Medulla oblongata (tissue), 1 donor: ENCODE measurements around the gene DTNBP1.

Source experiments
- DNase-seq: peaks from one replicate; pipeline ENCODE4 v3.0.0-alpha.2; 2015; ENCODE audit errors: extremely low spot score

DTNBP1 gene

DNA sequence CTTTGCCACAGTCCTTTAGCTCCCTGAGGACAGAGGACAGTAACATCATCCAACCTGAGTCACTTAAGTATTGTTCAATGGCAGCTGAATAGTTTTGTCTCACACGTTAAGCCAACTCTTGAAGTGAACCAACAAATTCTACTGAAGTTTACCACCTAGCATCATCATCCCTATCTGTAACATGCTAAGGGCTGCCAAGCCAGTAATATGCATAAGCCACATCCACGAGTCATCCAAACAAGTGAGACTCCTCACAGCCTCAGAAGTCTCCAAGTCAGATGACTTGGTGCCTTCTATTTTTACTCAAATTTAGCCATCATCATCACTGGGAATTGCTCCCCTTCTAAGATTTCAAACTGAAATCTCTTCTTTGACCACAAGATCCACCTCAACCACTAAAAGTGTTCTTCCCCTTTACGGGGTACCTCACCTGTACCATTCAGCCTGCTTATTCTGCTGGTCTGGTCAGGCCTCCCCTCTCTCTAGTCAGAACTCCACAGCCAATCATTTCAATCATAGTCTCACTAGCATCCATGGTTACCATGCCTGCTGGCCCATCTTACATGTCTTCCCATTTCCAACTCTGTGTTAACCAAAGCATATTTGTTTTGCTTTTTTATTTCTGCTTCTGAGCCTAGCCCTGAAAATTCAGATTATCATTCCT, 73.7 kb downstream of the DTNBP1 start:
- DNase-seq = no peak

DNA sequence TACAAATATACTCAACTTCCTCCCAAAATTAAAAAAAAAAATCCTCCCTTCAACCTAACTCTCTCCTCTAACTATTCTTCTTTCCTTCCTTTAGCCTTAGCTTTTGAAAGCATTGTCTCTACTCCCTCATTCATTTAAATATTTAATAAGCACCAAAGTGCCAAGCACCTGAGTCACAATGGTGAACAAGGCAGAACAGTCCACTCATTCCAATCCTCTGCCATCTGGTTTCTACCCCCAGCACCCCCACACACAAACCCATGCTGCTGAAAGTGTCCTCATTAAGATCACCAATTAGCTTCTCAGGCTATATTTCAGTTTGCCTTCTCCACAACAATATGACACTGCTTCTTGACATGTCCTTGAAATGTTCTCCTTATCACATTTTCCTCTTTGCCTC, 76.3 kb downstream of the DTNBP1 start:
- no peak for DNase-seq

DNA sequence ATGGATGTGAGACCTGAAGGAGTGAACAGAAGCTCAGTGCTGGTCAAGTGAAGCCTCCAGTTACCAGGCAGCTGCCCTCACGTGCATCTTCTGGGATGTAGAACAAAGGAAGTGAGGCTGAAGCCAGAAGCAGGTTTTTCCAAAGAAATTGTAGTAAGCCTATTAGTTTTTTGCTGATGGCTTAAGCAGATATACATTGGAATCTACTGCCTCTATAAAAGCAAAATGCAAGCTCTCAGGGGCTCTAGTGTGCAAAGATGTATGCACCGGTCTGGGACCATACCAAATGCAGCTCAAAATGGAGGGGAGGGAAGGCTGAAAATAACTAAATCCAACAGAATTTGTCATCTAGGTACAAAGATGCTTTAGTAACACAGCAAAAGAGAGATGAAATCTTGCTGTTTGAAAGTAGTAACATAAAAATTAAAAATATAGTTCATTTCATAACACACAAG, 77.0 kb downstream of the DTNBP1 start:
- DNase-seq = no peak

DNA sequence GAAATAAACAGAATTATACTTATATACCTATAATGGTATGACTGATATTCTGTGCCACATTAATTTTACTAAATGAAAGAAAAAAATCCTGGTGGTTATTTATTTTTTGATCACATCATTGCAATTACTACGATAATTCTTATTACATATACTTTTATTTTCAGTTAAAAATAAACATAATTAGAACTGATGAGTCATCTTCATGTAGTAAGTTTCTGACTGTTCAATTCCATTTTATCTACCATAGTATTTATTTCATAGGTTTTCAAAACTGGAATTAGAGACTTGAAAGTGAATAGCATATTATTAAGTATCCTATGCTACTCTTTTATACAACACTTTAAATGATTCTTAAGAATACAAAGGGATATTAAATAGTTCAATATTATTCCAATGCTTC, 80.3 kb downstream of the DTNBP1 start:
- DNase-seq = no peak

DNA sequence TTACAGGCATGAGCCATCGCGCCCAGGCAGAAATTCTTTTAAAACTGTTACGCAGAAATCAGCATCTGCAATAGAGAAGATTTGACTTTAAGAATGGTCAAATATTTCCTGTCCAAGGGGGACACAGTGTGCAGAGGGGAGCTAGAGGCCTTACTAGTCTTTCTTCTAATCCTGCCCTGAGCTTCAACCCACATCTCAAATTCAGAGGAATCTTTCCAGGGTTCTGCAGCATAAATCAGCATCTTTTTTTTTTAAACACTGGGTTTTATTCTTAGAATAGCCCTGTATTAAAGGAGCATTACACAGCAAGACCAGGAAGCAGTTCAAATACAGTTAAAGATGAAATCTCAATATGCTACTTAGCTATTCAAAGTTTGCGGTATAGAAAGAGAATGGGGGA, 81.1 kb downstream of the DTNBP1 start:
- no peak for DNase-seq

DNA sequence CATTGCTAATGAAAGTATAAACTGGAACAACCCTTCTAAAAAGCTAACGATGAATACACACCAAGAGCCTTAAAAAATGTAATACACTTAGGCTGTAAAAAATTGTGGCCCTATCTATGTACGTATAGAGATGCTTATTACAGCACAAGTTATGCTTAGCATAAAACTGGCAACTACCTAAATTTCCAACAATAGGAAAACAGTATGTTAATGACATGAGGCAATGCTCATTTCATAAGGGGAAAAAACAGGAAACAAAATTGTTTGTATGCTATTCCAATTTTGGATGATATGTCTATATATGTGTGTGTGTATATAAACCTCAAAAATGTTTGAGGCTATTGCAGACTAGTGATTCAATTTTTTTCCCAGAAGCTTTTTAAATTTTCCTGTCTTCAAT, 82.5 kb downstream of the DTNBP1 start:
- no peak for DNase-seq

DNA sequence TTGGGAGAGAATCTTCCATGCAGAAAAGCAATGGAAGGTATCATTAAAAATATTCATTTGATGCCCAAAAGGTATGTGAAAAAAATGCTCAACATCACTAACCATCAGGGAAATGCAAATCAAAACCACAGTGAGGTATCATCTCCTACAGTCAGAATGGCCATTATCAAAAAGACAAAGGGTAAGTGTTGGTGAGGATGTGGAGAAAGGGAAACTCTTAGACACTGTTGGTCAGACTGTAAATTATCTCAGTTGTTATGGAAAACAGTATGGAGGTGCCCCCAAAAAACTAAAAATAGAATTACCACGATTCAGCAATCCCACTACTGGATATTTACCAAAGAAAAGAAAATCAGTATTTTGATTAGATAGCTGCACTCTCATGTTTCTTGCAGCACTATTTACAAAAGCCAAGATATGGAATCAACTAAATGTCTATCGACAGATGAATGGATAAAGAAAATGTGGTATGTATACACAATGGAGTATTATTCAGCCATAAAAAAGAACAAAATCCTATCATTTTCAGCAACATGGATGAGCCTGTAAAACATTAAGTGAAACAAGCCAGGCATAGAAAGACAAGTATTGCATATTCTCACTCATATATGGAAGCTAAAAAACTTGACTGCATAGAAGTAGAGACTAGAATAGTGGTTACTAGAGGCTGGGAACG, 84.0 kb downstream of the DTNBP1 start:
- DNase-seq = no peak

DNA sequence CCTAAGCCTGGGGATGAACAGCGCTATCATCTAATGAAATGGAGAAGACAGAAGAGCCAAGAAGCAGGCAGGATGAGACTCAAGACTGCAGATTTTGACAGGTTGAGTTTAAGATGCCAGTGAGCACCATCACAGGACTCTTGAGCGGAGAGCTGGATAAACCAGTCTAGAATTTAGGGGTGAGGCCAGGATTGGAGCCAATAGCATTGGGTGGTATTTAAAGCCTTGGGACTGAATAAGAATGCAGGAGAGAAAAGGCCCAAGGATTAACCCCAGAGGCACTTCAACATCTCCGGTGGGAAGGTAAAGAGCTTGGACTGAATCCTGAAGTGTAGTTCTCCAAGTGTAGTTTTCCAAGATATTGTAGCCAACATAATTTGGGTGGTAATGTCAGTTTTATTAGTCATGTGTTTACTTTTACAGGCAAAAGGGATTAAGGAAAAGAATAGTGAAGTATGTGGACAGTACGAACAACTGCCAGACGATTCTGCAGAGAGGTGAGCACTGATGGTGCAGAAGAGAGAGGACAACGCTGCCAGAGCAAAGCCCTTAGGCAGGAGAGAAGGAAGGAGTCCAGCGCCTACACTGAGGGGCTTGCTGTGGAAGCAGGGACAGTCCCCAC, 85.2 kb downstream of the DTNBP1 start:
- no peak for DNase-seq

DNA sequence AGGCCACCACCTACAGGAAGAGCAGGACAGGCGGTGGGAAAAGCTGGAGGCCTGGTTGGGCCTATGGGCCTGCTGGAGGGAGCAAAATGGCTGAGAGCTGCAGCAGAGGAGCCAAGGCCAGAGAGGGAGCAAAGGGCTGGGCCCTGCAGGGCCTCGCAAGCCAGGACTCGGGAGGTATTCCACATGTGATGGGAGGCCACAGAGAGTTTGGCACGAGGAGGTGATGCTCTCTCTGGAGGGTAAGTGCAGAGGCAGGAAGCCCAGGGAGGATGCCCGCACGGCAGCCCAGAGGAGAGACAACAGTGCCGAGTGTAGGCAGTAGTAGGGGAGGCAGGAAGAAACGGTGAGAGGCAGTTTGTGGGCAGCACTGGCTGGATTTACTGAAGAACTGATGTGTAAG, 85.7 kb downstream of the DTNBP1 start:
- no peak for DNase-seq

DNA sequence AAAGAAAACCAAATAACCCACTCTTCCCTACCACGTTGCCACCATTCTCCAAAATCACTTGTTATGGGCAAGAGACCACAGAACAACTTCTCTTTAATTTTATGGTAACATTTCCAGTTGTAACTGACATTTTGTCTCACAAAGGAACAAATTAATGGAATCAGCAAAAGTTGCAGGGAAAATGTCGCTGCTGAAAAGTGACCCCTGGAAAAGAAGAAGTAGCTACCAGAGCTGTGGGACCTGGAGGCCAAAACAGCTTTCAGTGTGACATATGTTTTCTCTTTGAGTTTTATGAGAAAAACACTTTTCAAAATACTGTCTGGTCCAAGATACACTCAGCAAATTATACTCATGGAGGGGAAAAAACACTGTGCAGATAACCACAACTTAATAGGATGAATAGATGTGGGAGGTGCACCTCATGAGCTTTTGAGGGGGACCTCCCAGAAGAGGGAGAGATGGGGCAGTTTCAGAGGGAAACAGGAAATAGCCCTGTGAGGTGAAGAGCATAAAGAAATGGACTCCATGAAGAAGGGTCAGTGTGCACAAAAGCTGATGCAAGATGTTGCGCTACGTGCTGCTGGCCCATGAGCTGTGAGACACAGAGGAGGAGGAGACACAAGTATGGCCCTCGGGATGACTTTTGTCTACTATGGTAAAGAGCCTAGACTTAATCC, 87.3 kb downstream of the DTNBP1 start:
- DNase-seq = no peak

DNA sequence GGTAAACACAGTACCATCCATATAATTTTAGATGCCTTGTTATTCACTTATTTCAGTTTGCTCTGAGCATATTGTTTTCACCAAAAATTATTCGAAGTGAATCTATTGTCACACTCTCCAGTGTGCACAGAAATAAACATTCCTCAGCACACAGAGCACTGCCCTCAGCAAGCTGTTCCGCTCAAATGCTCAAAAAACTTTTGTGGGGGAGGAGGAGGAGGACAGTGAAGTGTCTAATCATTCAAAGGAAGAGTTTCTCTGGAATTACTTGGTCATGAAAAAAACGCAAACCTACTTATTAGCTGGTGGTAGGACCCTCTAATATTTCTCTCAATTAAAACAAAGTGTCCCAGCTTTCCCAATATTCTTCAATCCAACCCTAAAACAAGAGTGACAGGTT, 88.3 kb downstream of the DTNBP1 start:
- DNase-seq = no peak

DNA sequence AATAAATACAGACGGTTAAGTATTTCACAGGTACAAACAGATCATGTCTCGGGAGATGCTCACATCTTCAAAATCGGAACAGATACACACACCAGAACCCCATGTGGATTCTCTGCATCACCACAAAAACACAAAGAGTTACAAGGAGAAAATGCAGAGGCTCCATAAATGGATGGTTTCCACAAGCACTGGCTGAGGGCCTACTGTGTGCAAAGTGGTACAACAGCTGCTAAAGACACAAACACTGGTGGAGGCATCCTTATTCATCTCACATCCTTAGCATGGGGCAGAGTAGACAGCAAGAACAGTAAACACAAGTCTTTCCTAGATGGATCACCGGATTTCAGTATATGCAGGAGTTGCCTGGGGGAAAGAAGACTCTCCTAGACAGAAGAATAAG, 88.8 kb downstream of the DTNBP1 start:
- DNase-seq = no peak

DNA sequence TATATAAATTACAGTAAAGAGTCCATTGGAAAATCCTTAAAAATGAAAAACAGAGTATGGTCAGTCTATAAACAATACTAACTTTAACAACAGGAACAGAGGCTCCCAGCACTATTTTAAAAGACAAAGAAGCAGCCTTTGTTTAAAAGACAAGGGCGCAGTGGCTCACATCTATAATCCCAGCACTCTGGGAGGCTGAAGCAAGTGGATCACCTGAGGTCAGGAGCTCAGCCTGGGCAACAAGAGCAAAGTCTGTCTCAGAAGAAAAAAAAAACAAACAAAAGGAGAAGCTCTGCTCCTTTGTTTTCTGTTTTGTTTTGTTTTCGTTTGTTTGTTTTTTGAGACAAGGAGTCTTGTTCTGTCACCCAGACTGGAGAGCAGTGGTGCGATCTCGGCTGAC, 89.4 kb downstream of the DTNBP1 start:
- DNase-seq = no peak

DNA sequence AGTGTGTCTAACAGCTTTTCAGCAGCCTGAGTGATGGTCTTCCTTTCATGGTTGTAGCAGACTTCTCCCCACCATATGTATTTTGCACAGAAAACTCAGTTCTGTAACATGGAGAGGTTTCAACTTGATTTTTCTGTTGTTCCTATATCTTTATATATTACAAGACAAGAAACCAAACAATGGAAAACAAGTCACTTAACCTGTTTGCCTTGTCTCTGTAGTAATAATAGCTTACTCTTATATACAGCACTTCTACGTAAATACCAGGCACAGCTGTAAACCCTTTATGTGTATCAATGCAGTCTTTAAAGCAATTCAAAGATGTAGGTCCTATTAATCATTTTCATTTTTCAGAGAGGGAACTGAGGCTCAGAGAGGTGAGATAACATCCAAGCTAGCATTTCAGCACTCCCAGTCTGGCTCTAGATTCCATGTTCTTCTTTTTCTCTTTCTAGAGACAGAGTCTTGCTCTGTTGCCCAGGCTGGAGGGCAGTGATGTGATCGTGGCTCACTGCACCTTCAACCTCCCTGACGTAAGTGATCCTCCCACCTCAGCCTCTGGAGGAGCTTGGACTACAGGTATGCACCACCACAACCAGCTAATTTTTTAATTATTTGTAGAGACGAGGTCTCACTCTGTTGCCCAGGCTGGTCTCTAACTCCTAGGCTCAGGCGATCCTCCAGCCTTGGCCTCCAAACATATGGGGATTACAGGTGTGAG, 90.4 kb downstream of the DTNBP1 start:
- DNase-seq = no peak

DNA sequence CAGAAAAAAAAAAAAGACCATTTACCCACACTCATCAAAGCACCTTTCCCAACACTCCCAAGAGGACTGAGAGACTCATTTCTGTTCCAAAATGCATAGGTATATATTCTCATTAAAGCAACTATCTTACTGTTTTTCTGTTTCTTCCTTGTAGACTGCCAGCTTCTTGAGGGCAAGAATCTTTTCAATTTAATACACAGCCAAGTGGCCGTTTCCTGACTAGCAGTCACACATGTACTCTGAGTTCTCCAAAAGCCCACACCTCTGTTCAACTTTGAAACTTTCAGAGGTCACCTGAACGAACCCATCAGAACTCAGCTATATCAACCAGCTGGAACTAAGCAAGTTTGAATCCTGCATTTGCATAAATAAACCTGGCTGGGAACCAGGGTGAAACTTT, 92.7 kb downstream of the DTNBP1 start:
- DNase-seq = no peak

DNA sequence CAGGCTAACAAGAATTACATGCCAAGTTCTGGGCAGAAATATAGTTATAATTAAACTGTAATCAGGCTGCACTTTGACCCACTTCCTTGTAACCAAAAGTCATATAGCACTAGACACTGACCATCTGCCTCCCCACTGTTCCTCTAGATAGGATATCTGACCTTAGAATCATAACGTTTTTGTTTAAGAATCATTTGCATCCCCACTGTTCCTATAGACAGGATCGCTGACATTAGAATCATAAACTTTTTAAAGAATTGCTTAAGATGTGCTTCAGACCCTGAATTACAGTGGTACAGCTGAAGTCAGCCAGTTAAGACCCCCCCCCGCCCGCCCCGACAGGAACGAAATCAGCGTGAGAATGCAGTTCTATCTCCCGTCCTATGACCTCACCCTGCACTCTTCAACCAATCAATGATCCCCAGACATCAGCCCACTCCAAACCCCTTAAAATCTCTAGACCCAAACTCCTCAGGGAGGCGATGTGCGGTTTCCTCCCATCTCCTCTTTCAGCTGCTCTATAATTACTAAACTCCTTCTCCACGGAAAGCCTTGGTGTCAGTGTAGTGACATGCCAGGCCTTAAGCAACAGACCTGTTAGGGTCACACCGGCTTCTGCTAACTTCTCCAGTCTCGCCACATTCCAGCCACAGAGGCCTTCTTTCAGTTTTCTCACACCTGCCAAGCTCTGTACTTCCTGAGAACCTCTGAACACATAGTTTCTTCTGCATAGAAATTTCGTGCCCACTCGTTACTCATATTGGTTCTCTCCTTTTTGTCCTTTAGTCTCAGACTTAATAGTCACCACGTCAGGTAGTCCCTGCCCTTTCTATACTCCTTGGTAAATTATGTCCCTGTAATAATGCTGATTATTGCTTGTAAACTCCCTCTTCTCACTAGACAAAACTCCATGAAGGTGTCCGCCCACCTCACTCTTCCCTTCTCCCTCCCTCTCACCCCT, 93.5 kb downstream of the DTNBP1 start:
- DNase-seq = no peak

DNA sequence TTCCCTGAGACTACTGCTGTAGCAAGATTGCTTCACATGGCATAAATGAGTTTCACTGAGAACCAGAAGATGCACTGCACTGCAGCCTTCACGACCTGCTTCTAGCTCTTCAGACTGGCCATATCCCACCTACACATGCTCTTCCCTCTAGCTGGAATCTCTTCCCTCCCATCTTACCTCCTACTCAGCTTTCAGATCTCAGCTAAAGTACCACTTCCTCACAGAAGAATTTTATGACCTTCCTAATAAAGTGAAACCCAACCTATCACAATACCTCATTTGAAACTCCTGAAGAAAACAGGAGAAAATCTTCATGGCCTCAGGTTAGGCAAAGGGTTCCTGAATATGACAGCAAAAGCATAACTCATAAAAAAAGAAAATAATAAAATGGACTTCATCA, 99.9 kb downstream of the DTNBP1 start:
- DNase-seq = no peak

DNA sequence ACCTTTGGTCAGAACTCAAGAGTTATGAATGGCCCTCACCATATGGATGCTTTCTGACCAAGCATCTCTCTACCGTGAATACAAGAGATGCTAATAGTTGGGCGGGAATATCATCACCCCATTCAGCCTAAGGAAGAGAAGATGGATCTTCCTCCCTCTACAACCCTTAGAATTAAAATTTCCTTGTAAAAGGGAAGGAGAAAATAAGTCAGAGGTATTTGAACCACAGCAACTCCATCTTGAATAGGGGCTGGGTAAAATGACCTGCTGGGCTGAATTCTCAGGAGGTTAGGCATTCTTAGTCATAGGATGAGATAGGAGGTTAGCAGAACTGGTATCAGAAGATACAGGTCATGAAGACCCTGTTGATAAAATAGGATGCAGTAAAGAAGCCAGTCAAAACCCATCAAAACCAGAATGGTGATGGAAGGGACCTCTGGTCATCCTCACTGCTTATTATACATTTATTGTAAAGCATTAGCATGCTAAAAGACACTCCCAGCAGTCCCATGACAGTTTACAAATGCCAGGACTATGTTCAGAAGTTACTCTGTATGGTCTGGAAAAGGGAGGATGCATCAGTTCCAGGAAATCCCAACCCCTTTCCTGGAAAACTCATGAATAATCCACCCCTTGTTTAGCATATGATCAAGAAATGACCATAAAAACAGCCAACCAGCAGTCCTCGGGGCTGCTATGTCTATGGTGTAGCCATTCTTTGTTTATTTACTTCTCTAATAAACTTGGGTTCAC, 101.2 kb downstream of the DTNBP1 start:
- DNase-seq = no peak

DNA sequence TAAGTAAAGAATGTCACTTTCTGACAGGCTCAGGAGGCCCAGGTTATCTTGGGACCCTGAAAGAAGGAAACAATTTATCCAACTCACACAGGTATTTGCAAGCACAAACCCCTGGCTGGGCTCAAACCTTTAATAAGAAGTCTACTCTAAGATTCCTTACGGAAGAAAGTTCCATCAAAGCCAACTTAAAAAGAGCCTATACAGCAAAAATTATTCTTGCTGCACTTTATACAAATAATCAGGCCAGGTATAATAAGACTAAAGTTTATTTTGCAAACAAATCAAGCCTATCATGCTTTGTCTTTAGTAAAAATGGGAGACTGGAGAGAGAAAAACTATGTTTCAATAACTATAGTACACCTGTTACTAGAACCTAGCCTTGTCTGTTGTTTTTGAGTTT, 102.1 kb downstream of the DTNBP1 start:
- DNase-seq = no peak

DNA sequence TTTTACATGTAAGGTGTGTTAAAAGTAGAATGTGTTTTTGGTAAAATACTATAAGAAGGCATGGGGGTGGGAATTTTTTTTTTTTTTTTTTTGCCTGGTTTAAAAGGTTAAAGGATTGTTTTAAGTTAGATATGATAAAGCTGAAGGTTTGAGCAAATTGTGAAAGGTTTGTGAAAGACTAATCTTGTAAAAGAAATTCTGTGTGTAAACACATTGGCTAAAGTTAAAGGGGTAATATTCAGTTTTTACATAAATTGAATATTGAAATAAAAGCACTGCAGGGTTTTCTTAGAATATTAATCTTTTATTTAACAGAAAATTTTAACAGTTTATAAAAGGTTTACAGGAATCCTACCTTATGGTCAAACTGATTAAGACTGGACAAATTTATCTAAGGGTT, 105.7 kb downstream of the DTNBP1 start:
- DNase-seq = no peak
